IMR-90 (cell line): ENCODE data around the gene TRO. TPM values are rescaled to one million over a fixed set of nuclear protein-coding genes. Genes with fewer than 3 reads are reported as not detected.

Source experiments
- ATAC-seq: fragments of 200-7000 bp; cut with Tn5 transposase; 2 replicates; pipeline ENCODE4 v1.9.1; 2020; ENCODE audit warnings: low read depth, mild to moderate bottlenecking, moderate library complexity
- BruUV-seq: library from RNA; stranded (reverse); fragments of 400-500 nt; replicated peaks from 2 replicates; lab custom pipeline; 2021; lab: Mats Ljungman, UMichigan
- CTCF ChIA-PET: fragments of 300-600 bp; formaldehyde crosslinking; extraction: SDS; loops from one replicate; lab custom pipeline; 2021; ENCODE audit warnings: antibody characterized with exemption; lab: Yijun Ruan, JAX
- POLR2A ChIA-PET: fragments of 300-600 bp; sonication (Branson Sonifier 250); formaldehyde crosslinking; loops from one replicate; lab custom pipeline; 2022; ENCODE audit warnings: antibody characterized with exemption; ENCODE audit not compliant: unreplicated experiment; lab: Charles Lee
- DNase-seq: peaks from one replicate; pipeline ENCODE4 v3.0.0; 2013
- H2AFZ ChIP-seq: replicated peaks from 2 replicates; pipeline ENCODE3; 2013; ENCODE audit warnings: low read length, mild to moderate bottlenecking; ENCODE audit not compliant: poor library complexity
- H2AK5ac ChIP-seq: 2 replicates; pipeline ENCODE4 v1.6.1; 2013; ENCODE audit warnings: low read depth, low read length, inconsistent platforms
- H2AK9ac ChIP-seq: replicated peaks from 2 replicates; pipeline ENCODE3; 2013; ENCODE audit warnings: mild to moderate bottlenecking, low read depth, low read length, moderate library complexity; ENCODE audit not compliant: poor library complexity
- H2BK120ac ChIP-seq: 2 replicates; pipeline ENCODE4 v1.6.1; 2013; ENCODE audit warnings: low read depth, low read length, inconsistent platforms
- H2BK15ac ChIP-seq: 3 replicates; pipeline ENCODE4 v1.6.1; 2013; ENCODE audit warnings: low read depth, low read length, inconsistent platforms
- H2BK20ac ChIP-seq: 2 replicates; pipeline ENCODE4 v1.6.1; 2013; ENCODE audit warnings: low read depth, mild to moderate bottlenecking, inconsistent platforms, low read length, moderate library complexity
- H2BK5ac ChIP-seq: 2 replicates; pipeline ENCODE4 v1.6.1; 2013; ENCODE audit warnings: mild to moderate bottlenecking, low read depth, low read length, inconsistent platforms; ENCODE audit not compliant: poor library complexity, severe bottlenecking
- H3K14ac ChIP-seq: replicated peaks from 2 replicates; pipeline ENCODE4 v1.6.1; 2013; ENCODE audit warnings: low read depth, low read length, inconsistent platforms
- H3K18ac ChIP-seq: 2 replicates; pipeline ENCODE4 v1.6.1; 2013; ENCODE audit warnings: low read depth, low read length, control low read depth
- H3K23ac ChIP-seq: 2 replicates; pipeline ENCODE4 v1.6.1; 2013; ENCODE audit warnings: low read depth, low read length, inconsistent platforms
- H3K27ac ChIP-seq: 2 replicates; pipeline ENCODE4 v1.5.1; 2013; ENCODE audit warnings: mild to moderate bottlenecking, control low read depth, low read length; ENCODE audit not compliant: insufficient read depth
- H3K27me3 ChIP-seq: 2 replicates; pipeline ENCODE4 v1.6.1; 2013; ENCODE audit warnings: low read length; ENCODE audit not compliant: control insufficient read depth, insufficient read depth
- H3K36me3 ChIP-seq: 2 replicates; pipeline ENCODE4 v1.6.1; 2013; ENCODE audit warnings: low read length, mixed read lengths; ENCODE audit not compliant: control insufficient read depth, insufficient read depth
- H3K4ac ChIP-seq: 2 replicates; pipeline ENCODE4 v1.6.1; 2013; ENCODE audit warnings: low read depth, low read length, inconsistent platforms
- H3K4me1 ChIP-seq: 2 replicates; pipeline ENCODE4 v1.6.1; 2013; ENCODE audit warnings: low read length, mixed read lengths; ENCODE audit not compliant: control insufficient read depth, insufficient read depth
- H3K4me2 ChIP-seq: 2 replicates; pipeline ENCODE4 v1.6.1; 2013; ENCODE audit warnings: low read depth, mild to moderate bottlenecking, control low read depth, low read length, moderate library complexity
- H3K4me3 ChIP-seq: 2 replicates; pipeline ENCODE4 v1.5.1; 2013; ENCODE audit warnings: low read depth, mild to moderate bottlenecking, control low read depth, low read length, moderate library complexity; ENCODE audit not compliant: insufficient read depth
- H3K56ac ChIP-seq: 2 replicates; pipeline ENCODE4 v1.6.1; 2013; ENCODE audit warnings: low read length, inconsistent platforms; ENCODE audit not compliant: insufficient read depth; ENCODE audit errors: extremely low read depth
- H3K79me1 ChIP-seq, 2 experiments: 2 replicates each; pipeline ENCODE4 v1.6.1; 2013; ENCODE audit warnings: low read length in 2 of 2, inconsistent platforms in 1 of 2, low read depth in 1 of 2
- H3K9ac ChIP-seq: 2 replicates; pipeline ENCODE4 v1.6.1; 2013; ENCODE audit warnings: low read depth, low read length, control low read depth
- H3K9me1 ChIP-seq: 2 replicates; pipeline ENCODE4 v1.6.1; 2013; ENCODE audit warnings: low read length, inconsistent platforms; ENCODE audit not compliant: insufficient read depth
- H3K9me3 ChIP-seq: 2 replicates; pipeline ENCODE4 v1.6.1; 2013; ENCODE audit warnings: low read length; ENCODE audit not compliant: control insufficient read depth, insufficient read depth
- H4K20me1 ChIP-seq: 2 replicates; pipeline ENCODE4 v1.6.1; 2013; ENCODE audit warnings: low read length, inconsistent platforms; ENCODE audit not compliant: insufficient read depth
- H4K5ac ChIP-seq: 2 replicates; pipeline ENCODE4 v1.6.1; 2013; ENCODE audit warnings: mild to moderate bottlenecking, low read depth, low read length, control low read depth
- H4K8ac ChIP-seq, 2 experiments: 2 replicates each; pipeline ENCODE4 v1.6.1; 2013; ENCODE audit warnings: low read depth in 2 of 2, low read length in 2 of 2, control low read depth in 1 of 2, inconsistent platforms in 1 of 2
- H4K91ac ChIP-seq: 2 replicates; pipeline ENCODE4 v1.6.1; 2013; ENCODE audit warnings: low read depth, low read length, inconsistent platforms; ENCODE audit not compliant: insufficient read depth
- BHLHE40 ChIP-seq: fragments of 150-350 bp; IDR thresholded peaks from 2 replicates; pipeline ENCODE4 v1.6.1; 2016; ENCODE audit warnings: mild to moderate bottlenecking, low read depth, low read length
- CEBPB ChIP-seq: IDR thresholded peaks from 2 replicates; pipeline ENCODE4 v1.6.1; 2012; ENCODE audit warnings: low read depth, low read length, improper control_type of control experiment
- CHD1 ChIP-seq: IDR thresholded peaks from 2 replicates; pipeline ENCODE4 v1.6.1; 2012; ENCODE audit warnings: low read depth, low read length, improper control_type of control experiment
- CTCF ChIP-seq: conservative IDR thresholded peaks from 2 replicates; pipeline ENCODE4 v1.5.1; 2012; ENCODE audit warnings: mild to moderate bottlenecking, low read depth, low read length, improper control_type of control experiment
- FOS ChIP-seq: fragments of 150-350 bp; IDR thresholded peaks from 2 replicates; pipeline ENCODE4 v1.6.1; 2016; ENCODE audit warnings: low read depth, low read length
- MAFK ChIP-seq: IDR thresholded peaks from 2 replicates; pipeline ENCODE4 v1.6.1; 2012; ENCODE audit warnings: low read depth, low read length, improper control_type of control experiment
- MAZ ChIP-seq: IDR thresholded peaks from 2 replicates; pipeline ENCODE4 v1.6.1; 2012; ENCODE audit warnings: low read depth, mild to moderate bottlenecking, low read length, improper control_type of control experiment, moderate library complexity, borderline replicate concordance
- MXI1 ChIP-seq: IDR thresholded peaks from 2 replicates; pipeline ENCODE4 v1.6.1; 2012; ENCODE audit warnings: low read depth, mild to moderate bottlenecking, low read length, moderate library complexity, borderline replicate concordance
- NFE2L2 ChIP-seq: fragments of 150-350 bp; IDR thresholded peaks from 2 replicates; pipeline ENCODE4 v1.6.1; 2016; ENCODE audit warnings: low read depth, mild to moderate bottlenecking, low read length
- POLR2A ChIP-seq: IDR thresholded peaks from 2 replicates; pipeline ENCODE4 v1.6.1; 2012; ENCODE audit warnings: mild to moderate bottlenecking, low read depth, low read length
- RAD21 ChIP-seq: IDR thresholded peaks from 2 replicates; pipeline ENCODE4 v1.6.1; 2012; ENCODE audit warnings: low read length, improper control_type of control experiment
- RCOR1 ChIP-seq: IDR thresholded peaks from 2 replicates; pipeline ENCODE4 v1.6.1; 2012; ENCODE audit warnings: mild to moderate bottlenecking, low read length, improper control_type of control experiment; ENCODE audit not compliant: insufficient replicate concordance
- RFX5 ChIP-seq: IDR thresholded peaks from 2 replicates; pipeline ENCODE4 v1.8.0; 2012; ENCODE audit warnings: low read depth, mild to moderate bottlenecking, low read length, moderate library complexity
- SMC3 ChIP-seq: fragments of 150-350 bp; IDR thresholded peaks from 2 replicates; pipeline ENCODE4 v1.6.1; 2016; ENCODE audit warnings: low read depth, mild to moderate bottlenecking, antibody characterized with exemption, low read length, moderate library complexity
- USF2 ChIP-seq: fragments of 150-350 bp; IDR thresholded peaks from 2 replicates; pipeline ENCODE4 v1.6.1; 2017; ENCODE audit warnings: mild to moderate bottlenecking, antibody characterized with exemption, low read length, low read depth
- WGBS, 2 experiments: methylation state at CpG; one replicate each; pipeline versions ENCODE4 v1.1.5 to v1.1.7; 2013; ENCODE audit warnings: missing lambda C conversion rate in 2 of 2; ENCODE audit not compliant: insufficient read length in 1 of 2; ENCODE audit errors: extremely low coverage in 2 of 2; 5-methylcytosine and 5-hydroxymethylcytosine counted together
- dilution Hi-C: fragments of 300-500 bp; cut with HindIII; formaldehyde crosslinking; loops from one replicate; pipeline ENCODE4 v1.14.3; 2018; ENCODE audit warnings: low sequenced_read_pairs; ENCODE audit not compliant: unreplicated experiment
- in situ Hi-C: fragments of 300-500 bp; cut with MboI; formaldehyde crosslinking; loops from 3 replicates; pipeline ENCODE4 v1.14.3; 2019; ENCODE audit warnings: low sequenced_read_pairs, inconsistent platforms, mixed read lengths
- intact Hi-C: fragments of 100-400 bp; cut with micrococcal nuclease; formaldehyde crosslinking; loops from 2 replicates; pipeline ENCODE4 v1.10.0; 2022
- polyA plus RNA-seq, 3 experiments: library from polyadenylated mRNA; depleted of rRNA; stranded (reverse); fragments of >200 nt; gene quantifications; 2 replicates each; pipeline ENCODE4 v1.2.3, GENCODE V29; 2012; ENCODE audit warnings: low replicate concordance in 1 of 3
- total RNA-seq: library from RNA; depleted of rRNA; stranded (reverse); fragments of >200 nt; gene quantifications from 2 replicates; pipeline ENCODE4 v1.2.3, GENCODE V29; 2012
- TF ChIP-seq, protein P1 (sequence below): fragments of 150-350 bp; IDR thresholded peaks from 2 replicates; pipeline ENCODE4 v1.6.1; 2016; ENCODE audit warnings: low read depth, mild to moderate bottlenecking, low read length, moderate library complexity, borderline replicate concordance

TRO gene
- total and polyA plus RNA-seq, 2 of the 4 experiments (the other 2 are of a cell fraction) = 35.1 to 54.2 TPM

GRCh38 chrX:54928876-54929275 is 8.3 kb downstream of the TRO start:
- no peak overlapping the region for H3K56ac ChIP-seq
- no peak overlapping the region for H4K5ac ChIP-seq
- H3K23ac ChIP-seq = no peak overlapping the region
- peaks cover 33% of the 10 kb centered on the region for H3K36me3 ChIP-seq
- no peak overlapping the region for H3K14ac ChIP-seq
- H4K8ac ChIP-seq = no peak overlapping the region
- H2BK20ac ChIP-seq = no peak overlapping the region
- ChIA-PET POLR2A (no interaction called here), CTCF (no interaction called here)
- no peak overlapping the region for H3K4ac ChIP-seq
- no peak overlapping the region for H2AFZ ChIP-seq
- H2BK15ac ChIP-seq = no peak overlapping the region
- TSS peak; percentile 60 for BruUV-seq
- H3K18ac ChIP-seq = no peak overlapping the region
- no peaks in the 10 kb centered on the region for H3K9me3 ChIP-seq
- no peaks in the 10 kb centered on the region; the same call in 1 of the 2 replicates for H3K9me1 ChIP-seq
- in situ Hi-C loops = no loop called here
- 83% methylated on average over 3 of the region's 3 CpGs; no CpG with 5 or more reads in 1 of the 2 experiments for WGBS, 2 experiments
- dilution Hi-C loops = no loop called here
- ATAC-seq (no peak), DNase-seq (no peak)
- H3K9ac ChIP-seq = no peak overlapping the region
- intact Hi-C loops = no loop called here
- no peaks in the 10 kb centered on the region for H3K79me1 ChIP-seq
- H2AK5ac ChIP-seq = no peak overlapping the region
- TF ChIP-seq USF2 (no peak), CEBPB (no peak), CTCF (no peak), MAZ (no peak), CHD1 (no peak), BHLHE40 (no peak), MXI1 (no peak), FOS (no peak), POLR2A (no peak), MAFK (no peak), RFX5 (no peak), RCOR1 (no peak), NFE2L2 (no peak), RAD21 (no peak), SMC3 (no peak)
- TF ChIP-seq, protein P1, sequence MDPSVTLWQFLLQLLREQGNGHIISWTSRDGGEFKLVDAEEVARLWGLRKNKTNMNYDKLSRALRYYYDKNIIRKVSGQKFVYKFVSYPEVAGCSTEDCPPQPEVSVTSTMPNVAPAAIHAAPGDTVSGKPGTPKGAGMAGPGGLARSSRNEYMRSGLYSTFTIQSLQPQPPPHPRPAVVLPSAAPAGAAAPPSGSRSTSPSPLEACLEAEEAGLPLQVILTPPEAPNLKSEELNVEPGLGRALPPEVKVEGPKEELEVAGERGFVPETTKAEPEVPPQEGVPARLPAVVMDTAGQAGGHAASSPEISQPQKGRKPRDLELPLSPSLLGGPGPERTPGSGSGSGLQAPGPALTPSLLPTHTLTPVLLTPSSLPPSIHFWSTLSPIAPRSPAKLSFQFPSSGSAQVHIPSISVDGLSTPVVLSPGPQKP = no peak
- no peak overlapping the region for H4K91ac ChIP-seq
- H3K4me3 ChIP-seq = no peak overlapping the region
- H3K4me1 ChIP-seq = no peaks in the 10 kb centered on the region
- H2BK120ac ChIP-seq = no peak overlapping the region
- H3K27me3 ChIP-seq = no peaks in the 10 kb centered on the region
- H2BK5ac ChIP-seq = no peak overlapping the region
- no peak overlapping the region for H2AK9ac ChIP-seq
- no peaks in the 10 kb centered on the region; the same call in 1 of the 2 replicates for H4K20me1 ChIP-seq
- no peak overlapping the region for H3K27ac ChIP-seq
- H3K4me2 ChIP-seq = no peak overlapping the region
